CD4-positive, alpha-beta T cell treated with Interleukin-4 for 4 hours (primary cell): ENCODE data around the gene AHCYL1.

Experiments used
- DNase-seq: peaks from one replicate; pipeline ENCODE4 v3.0.0-alpha.2; 2020

The AHCYL1 gene

GRCh38 chr1:110065841-110066240, 81.3 kb downstream of the AHCYL1 start:
- no peak for DNase-seq

GRCh38 chr1:110067479-110067892, 82.9 kb downstream of the AHCYL1 start:
- no peak for DNase-seq

GRCh38 chr1:110067893-110068645, 83.5 kb downstream of the AHCYL1 start:
- no peak for DNase-seq

- no peak for DNase-seq
These were observed 84.3 kb downstream of the AHCYL1 start for GRCh38 chr1:110068646-110069403.

- no peak for DNase-seq
These were observed 85.1 kb downstream of the AHCYL1 start for GRCh38 chr1:110069404-110070281.

GRCh38 chr1:110070282-110070669, 85.7 kb downstream of the AHCYL1 start:
- DNase-seq: no peak

GRCh38 chr1:110070671-110071242, 86.2 kb downstream of the AHCYL1 start, which contains the start of gene ALX3:
ALX3 (minus strand) TSS chr1:110070672; CDS start chr1:110070612, 60 bp downstream.
- DNase-seq: no peak
